Activated CD4-positive, alpha-beta T cell treated with anti-CD3 and anti-CD28 coated beads for 36 hours (primary cell): ENCODE results near the gene PFDN1. TPM values are rescaled to one million over a fixed set of nuclear protein-coding genes. Genes with fewer than 3 reads are reported as not detected.

Experiments used
- ATAC-seq: fragments of 200-7000 bp; cut with Tn5 transposase; one replicate; pipeline ENCODE4 v1.10.0; 2021; ENCODE audit warnings: mild to moderate bottlenecking, moderate library complexity
- CTCF ChIA-PET: fragments of 350-600 bp; sonication (Branson Sonifier 250); formaldehyde crosslinking; loops from one replicate; lab custom pipeline; 2021; ENCODE audit warnings: antibody characterized with exemption; lab: Charles Lee
- POLR2A ChIA-PET: fragments of 350-600 bp; sonication (Branson Sonifier 250); formaldehyde crosslinking; loops from one replicate; lab custom pipeline; 2021; ENCODE audit warnings: antibody characterized with exemption, inconsistent platforms; lab: Charles Lee
- DNase-seq: peaks from one replicate; pipeline ENCODE4 v3.0.0-alpha.2; 2020
- H3K27ac Mint-ChIP-seq: one replicate; pipeline ENCODE4 v1.8.0; 2021; ENCODE audit warnings: mixed read lengths
- H3K27me3 Mint-ChIP-seq: one replicate; pipeline ENCODE4 v1.8.0; 2021; ENCODE audit warnings: mixed read lengths
- H3K36me3 Mint-ChIP-seq: one replicate; pipeline ENCODE4 v1.8.0; 2021; ENCODE audit warnings: low read depth, mixed read lengths
- H3K4me1 Mint-ChIP-seq: one replicate; pipeline ENCODE4 v1.8.0; 2021; ENCODE audit warnings: mixed read lengths
- H3K4me3 Mint-ChIP-seq: one replicate; pipeline ENCODE4 v1.8.0; 2021; ENCODE audit warnings: mild to moderate bottlenecking, moderate library complexity, mixed read lengths
- H3K9me3 Mint-ChIP-seq: one replicate; pipeline ENCODE4 v1.8.0; 2021; ENCODE audit warnings: low read depth, mixed read lengths
- intact Hi-C, 2 experiments: fragments of 100-400 bp; cut with DNase I in 1 of 2; cut with micrococcal nuclease in 1 of 2; formaldehyde crosslinking; loops; one replicate each; pipeline versions ENCODE4 v1.14.2 to v1.15.1; 2022 to 2024; cut with DNase I, micrococcal nuclease
- total RNA-seq, 2 experiments: library from RNA; stranded (reverse); gene quantifications; one replicate each; pipeline ENCODE4 v1.2.3, GENCODE V29; 2021

Gene PFDN1
- total RNA-seq, 2 experiments from 2014 or later: 52.6 to 63.2 TPM

DNA sequence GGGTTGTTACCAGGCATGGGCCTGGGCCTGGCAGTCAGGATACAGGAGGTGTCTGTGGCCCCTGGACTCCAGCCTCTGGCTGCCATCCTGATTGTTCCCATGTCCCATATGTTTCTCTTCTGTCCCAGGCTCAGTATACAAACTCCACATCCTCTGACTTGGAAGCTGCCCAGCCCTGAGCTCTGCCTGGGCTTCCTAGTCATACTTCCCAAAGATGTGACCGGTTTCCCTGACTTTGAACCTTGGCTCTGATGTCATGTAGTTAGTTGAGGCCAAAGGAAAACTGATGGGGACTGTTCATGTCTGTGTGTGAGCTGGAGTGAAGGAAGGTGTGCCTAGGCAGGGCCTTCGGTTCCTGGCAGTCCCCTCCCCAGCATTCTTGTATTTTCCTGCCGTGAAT lies 77.5 kb downstream of the PFDN1 start:
- intact Hi-C loops: no loop called here
- H3K36me3 Mint-ChIP-seq: no peaks in the 10 kb centered on the region
- POLR2A ChIA-PET: no interaction called here
- no peak for DNase-seq
- H3K9me3 Mint-ChIP-seq: no peaks in the 10 kb centered on the region
- H3K4me3 Mint-ChIP-seq: no peak overlapping the region
- CTCF ChIA-PET: interaction anchor here (1.1 kb wide), 1 partner anchor 130 kb away, joined by 3 read pairs; no protein-coding TSS in a partner anchor
- no peak for ATAC-seq
- no peaks in the 10 kb centered on the region for H3K27me3 Mint-ChIP-seq
- peaks cover 20% of the 10 kb centered on the region for H3K4me1 Mint-ChIP-seq
- no peak overlapping the region for H3K27ac Mint-ChIP-seq

DNA sequence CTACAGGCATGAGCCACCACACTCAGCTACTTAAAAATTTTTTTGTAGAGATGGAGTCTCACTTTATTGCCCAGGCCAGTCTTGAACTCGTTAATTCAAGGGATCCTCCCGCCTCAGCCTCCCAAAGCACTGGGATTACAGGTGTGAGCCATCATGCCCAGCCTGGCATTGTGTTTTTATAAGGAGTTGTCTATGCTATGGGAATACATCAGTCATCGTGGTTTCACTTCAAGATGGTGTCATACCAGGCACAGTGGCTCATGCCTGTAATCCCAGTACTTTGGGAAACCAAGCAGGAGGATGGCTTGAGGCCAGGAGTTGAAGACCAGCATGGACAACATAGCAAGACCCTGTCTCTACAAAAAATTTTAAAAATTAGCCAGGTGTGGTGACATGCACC lies 78.2 kb downstream of the PFDN1 start:
- Mint-ChIP-seq H3K27ac (no peak overlapping the region), H3K27me3 (no peaks in the 10 kb centered on the region), H3K9me3 (no peaks in the 10 kb centered on the region), H3K36me3 (no peaks in the 10 kb centered on the region), H3K4me1 (peaks cover 28% of the 10 kb centered on the region), H3K4me3 (no peak overlapping the region)
- POLR2A ChIA-PET: no interaction called here
- intact Hi-C loops: no loop called here
- DNase-seq (no peak), ATAC-seq (no peak)
- CTCF ChIA-PET: interaction anchor here (1.1 to 1.4 kb wide), 4 partner anchors 17 to 459 kb away, joined by 3 to 5 read pairs (median 3); no protein-coding TSS in a partner anchor

DNA sequence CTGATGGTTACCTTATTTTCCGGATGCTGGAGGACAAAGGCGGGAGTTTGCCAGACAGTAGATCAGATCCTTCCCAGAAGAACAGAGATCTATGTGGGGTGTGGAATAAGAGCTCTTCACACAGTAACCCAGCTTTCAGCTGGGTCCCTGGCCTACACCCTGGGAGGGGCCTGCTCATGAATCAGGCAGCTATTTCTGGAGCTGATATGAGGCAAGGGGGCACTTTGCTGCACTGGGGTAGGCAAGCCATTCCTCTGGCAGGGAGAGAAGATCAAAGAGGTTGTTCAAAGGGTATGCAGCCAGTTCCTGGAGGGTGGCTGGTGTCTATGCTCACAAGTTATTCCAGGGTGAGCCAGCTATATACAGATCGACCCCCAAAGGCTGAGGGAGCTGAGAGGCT lies 79.3 kb downstream of the PFDN1 start:
- Mint-ChIP-seq H3K36me3 (no peaks in the 10 kb centered on the region), H3K27ac (no peak overlapping the region), H3K27me3 (no peaks in the 10 kb centered on the region), H3K4me1 (peaks cover 30% of the 10 kb centered on the region), H3K4me3 (no peak overlapping the region), H3K9me3 (no peaks in the 10 kb centered on the region)
- DNase-seq (no peak), ATAC-seq (no peak)
- intact Hi-C loops: no loop called here
- ChIA-PET CTCF (interaction anchor here (0.6 to 1.4 kb wide), 8 partner anchors 16 to 458 kb away, joined by 3 to 7 read pairs (median 4); no protein-coding TSS in a partner anchor), POLR2A (interaction anchor here (0.7 kb wide), 1 partner anchor 36 kb away, joined by 3 read pairs; no protein-coding TSS in a partner anchor)

DNA sequence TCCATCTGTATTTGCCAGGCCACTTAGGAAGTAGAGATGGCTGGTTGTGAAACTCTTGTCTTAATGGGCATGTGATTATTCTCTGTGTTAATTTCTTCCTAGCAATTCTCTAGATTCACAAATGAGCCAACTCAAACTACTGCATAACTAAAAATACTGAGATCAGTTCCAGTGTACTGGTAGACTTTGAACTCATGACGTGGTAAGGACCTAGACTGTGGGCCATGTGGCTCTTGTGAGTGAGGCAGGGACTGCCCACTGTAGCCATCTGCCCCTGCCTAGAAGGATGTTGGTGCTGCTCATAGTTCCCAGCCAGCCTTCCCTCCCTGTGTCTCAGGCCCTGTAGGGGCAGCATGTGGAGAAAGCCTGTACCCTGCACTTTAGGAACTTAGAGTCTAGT lies 80.5 kb downstream of the PFDN1 start:
- Mint-ChIP-seq H3K27ac (no peak overlapping the region), H3K9me3 (no peaks in the 10 kb centered on the region), H3K27me3 (no peaks in the 10 kb centered on the region), H3K4me1 (peaks cover 30% of the 10 kb centered on the region), H3K36me3 (no peaks in the 10 kb centered on the region), H3K4me3 (no peak overlapping the region)
- POLR2A ChIA-PET: no interaction called here
- intact Hi-C loops: no loop called here
- ATAC-seq (no peak), DNase-seq (no peak)
- CTCF ChIA-PET: interaction anchor here (0.7 to 1.2 kb wide), 4 partner anchors 18 to 265 kb away, joined by 3 read pairs; no protein-coding TSS in a partner anchor

DNA sequence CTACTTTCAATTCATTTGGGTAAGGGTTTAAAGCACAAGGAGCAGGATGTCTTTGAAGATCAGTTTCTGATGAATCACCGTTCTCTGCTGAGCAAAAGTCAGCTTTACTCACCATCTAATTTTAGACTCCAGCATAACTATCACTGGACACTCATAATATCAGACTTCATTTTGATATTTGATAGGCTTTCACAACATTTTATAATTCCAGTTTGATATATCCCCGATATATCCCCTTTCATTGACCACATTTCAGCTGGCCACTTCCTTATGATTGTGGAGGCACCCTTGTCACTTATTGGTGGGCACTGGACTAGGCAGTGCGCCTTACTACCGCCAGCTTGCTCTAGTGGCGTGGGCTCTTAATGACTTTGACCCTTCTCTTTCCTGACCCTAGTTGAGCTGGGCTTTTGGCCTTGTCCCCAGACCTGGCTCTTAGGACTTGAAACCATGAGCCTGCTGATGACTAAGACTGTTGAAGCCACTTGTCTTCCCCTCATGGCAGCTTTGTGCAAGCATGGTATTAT lies 81.1 kb downstream of the PFDN1 start:
- DNase-seq (no peak), ATAC-seq (peak; percentile 83)
- H3K36me3 Mint-ChIP-seq: no peaks in the 10 kb centered on the region
- H3K27ac Mint-ChIP-seq: no peak overlapping the region
- intact Hi-C loops: no loop called here
- H3K9me3 Mint-ChIP-seq: no peaks in the 10 kb centered on the region
- no peaks in the 10 kb centered on the region for H3K27me3 Mint-ChIP-seq
- no peak overlapping the region for H3K4me3 Mint-ChIP-seq
- ChIA-PET CTCF (interaction anchor here (0.6 to 1.4 kb wide), 9 partner anchors 19 to 423 kb away, joined by 3 to 5 read pairs (median 3); no protein-coding TSS in a partner anchor), POLR2A (no interaction called here)
- peaks cover 30% of the 10 kb centered on the region for H3K4me1 Mint-ChIP-seq

DNA sequence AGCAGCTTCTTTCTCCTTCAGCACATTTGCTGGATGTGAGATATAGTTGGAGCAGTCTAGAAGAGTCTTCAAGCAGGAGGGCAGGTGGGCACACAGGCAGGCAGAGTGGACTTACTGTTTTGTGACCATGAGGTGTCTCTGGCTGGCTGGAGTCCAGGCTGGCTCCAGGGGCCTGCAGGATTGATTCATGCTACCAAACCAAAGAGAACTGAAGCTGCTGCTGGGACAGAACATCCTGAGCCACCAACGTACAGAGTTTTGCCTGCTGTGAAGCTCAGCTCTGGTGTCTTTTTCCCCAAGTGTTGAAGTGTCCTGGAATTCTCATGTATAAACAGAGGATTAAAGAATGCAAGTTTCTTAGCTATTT lies 82.2 kb downstream of the PFDN1 start:
- DNase-seq (no peak), ATAC-seq (no peak)
- Mint-ChIP-seq H3K9me3 (no peaks in the 10 kb centered on the region), H3K36me3 (no peaks in the 10 kb centered on the region), H3K4me1 (peaks cover 30% of the 10 kb centered on the region), H3K27ac (peak overlapping the region; percentile 14), H3K27me3 (no peaks in the 10 kb centered on the region), H3K4me3 (no peak overlapping the region)
- intact Hi-C loops: no loop called here
- CTCF ChIA-PET: interaction anchor here (0.6 to 1.4 kb wide), 6 partner anchors 14 to 186 kb away, joined by 3 to 9 read pairs (median 4); partner anchors contain the start of gene HBEGF
- POLR2A ChIA-PET: no interaction called here

DNA sequence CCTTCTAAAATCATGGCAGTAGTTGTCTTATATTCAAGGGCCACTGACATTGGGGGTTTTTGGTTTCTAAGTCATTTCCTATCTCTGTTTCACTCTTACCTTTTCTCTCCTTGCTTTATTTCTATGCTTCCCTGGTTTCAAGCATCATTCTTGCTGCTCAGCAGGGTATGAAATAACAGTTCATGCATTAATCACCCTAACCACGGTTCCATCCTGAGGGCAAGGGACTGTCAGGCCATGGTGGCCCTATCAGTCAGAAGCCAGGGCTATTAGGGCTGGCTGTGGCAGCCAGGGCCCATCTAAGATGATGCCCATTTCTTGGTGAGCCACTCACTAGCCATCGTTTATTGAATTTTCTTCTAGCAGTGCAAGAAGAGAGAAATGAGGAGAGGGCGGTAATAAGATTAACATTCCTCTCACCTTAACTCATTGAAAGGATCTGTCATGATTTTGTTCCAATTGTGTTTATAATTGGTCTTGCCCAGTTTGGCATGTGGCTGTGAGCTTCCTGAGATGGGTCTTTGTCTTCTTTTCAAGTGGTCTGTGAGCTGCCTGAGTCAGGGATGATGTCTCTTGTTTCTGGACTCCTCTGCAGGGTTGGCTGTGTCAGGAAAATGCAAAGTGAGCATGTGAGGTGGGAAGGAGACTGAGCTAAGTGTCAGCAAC lies 82.7 kb downstream of the PFDN1 start:
- Mint-ChIP-seq H3K36me3 (no peaks in the 10 kb centered on the region), H3K9me3 (no peaks in the 10 kb centered on the region), H3K27me3 (no peaks in the 10 kb centered on the region), H3K4me3 (no peak overlapping the region), H3K4me1 (peaks cover 30% of the 10 kb centered on the region), H3K27ac (peak overlapping the region; percentile 14)
- CTCF ChIA-PET: interaction anchor here (0.6 to 1.1 kb wide), 6 partner anchors 13 to 502 kb away, joined by 3 to 9 read pairs (median 3); partner anchors contain the start of gene HBEGF
- intact Hi-C loops: no loop called here
- POLR2A ChIA-PET: interaction anchor here (0.6 kb wide), 1 partner anchor 466 kb away, joined by 5 read pairs; no protein-coding TSS in a partner anchor
- ATAC-seq (peak; percentile 64), DNase-seq (peak; percentile 33)

DNA sequence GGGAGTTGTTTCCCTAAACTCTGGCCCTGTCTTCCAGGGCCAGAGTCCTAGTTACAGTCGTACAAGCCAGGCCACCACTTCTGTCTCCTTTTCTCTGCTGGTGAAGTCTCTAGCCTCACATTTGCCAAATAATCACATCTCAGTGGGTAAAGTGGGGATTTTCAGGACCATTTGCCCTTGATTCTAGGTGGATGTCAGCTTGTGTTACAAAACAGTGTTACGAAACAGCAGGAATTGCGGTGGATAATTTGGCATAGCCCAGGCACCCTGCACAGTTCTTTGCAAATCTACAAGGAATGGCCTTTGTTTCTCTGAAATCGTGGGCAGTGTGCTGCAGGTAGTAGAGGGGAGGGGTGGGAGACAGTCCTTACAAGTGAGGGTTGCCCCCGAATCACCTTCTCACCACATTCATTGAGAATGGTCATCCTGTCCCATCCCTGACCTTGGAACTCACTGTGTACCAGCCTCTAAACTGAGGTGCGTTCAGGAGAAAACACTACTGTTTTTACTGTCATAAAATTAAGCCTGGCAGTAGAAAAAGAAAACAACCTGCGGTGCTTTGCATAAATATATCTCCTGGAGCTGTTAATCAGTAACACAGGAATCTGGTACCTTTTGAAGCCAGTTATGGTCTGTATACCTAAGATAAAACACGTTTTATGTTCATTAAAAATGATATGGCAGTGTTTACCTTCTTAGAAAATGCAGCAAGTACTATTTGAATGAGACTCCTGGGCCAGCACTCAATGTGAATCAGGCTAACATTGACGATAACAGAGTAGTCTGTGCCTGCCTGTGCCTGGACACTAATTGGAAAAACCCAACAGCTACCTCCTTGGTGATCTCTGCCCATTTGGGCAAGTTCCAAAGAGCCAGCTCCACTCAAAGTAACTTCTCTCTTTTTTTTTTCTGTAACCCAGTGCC lies 83.6 kb downstream of the PFDN1 start:
- intact Hi-C loops: no loop called here
- POLR2A ChIA-PET: interaction anchor here (0.6 kb wide), 1 partner anchor 465 kb away, joined by 5 read pairs; no protein-coding TSS in a partner anchor
- CTCF ChIA-PET: interaction anchor here (0.7 kb wide), 1 partner anchor 311 kb away, joined by 3 read pairs; no protein-coding TSS in a partner anchor
- DNase-seq (no peak), ATAC-seq (no peak)
- Mint-ChIP-seq H3K4me3 (no peak overlapping the region), H3K9me3 (no peaks in the 10 kb centered on the region), H3K27me3 (no peaks in the 10 kb centered on the region), H3K36me3 (no peaks in the 10 kb centered on the region), H3K27ac (no peak overlapping the region), H3K4me1 (peaks cover 30% of the 10 kb centered on the region)

DNA sequence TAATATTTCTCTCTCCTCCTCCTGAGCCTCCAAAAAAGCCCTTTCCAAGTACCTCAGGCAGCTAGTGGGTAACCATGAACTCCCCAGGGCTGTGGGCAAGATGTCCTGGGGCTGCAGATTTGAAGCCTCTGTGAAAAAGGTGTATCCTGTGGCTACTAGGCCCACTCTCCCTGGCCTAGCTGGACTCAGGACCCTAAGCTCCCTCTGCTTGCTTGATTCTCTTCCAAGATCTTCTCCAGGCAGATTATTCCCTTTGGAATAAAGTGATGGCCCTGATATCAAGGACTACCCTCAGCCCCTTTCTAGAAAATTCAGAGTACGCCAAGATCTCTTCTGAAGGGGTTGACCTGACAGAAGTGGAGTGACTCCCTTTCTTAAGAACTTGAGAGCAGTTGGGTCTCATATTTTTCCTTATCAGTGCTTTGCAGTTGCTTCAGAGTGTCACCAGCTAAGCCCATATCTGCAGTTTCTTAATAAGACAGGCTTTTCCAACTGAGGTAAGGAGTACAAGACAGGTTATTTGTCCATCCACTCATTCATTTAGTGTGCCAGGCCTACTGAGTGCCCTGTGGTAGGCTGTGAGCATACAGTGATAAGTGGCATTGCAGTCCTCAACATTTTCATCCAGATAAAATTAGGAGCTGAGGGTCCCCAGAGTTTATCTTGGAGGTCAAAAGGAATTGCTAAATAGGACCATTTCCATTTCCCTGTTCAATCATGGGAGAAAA lies 85.4 kb downstream of the PFDN1 start:
- Mint-ChIP-seq H3K36me3 (no peaks in the 10 kb centered on the region), H3K4me3 (no peak overlapping the region), H3K27ac (no peak overlapping the region), H3K9me3 (no peaks in the 10 kb centered on the region), H3K4me1 (peaks cover 29% of the 10 kb centered on the region), H3K27me3 (no peaks in the 10 kb centered on the region)
- intact Hi-C loops: no loop called here
- ChIA-PET CTCF (interaction anchor here (0.5 to 2.5 kb wide), 4 partner anchors 17 to 391 kb away, joined by 3 to 9 read pairs (median 4); no protein-coding TSS in a partner anchor), POLR2A (no interaction called here)
- no peak for ATAC-seq
- no peak for DNase-seq

DNA sequence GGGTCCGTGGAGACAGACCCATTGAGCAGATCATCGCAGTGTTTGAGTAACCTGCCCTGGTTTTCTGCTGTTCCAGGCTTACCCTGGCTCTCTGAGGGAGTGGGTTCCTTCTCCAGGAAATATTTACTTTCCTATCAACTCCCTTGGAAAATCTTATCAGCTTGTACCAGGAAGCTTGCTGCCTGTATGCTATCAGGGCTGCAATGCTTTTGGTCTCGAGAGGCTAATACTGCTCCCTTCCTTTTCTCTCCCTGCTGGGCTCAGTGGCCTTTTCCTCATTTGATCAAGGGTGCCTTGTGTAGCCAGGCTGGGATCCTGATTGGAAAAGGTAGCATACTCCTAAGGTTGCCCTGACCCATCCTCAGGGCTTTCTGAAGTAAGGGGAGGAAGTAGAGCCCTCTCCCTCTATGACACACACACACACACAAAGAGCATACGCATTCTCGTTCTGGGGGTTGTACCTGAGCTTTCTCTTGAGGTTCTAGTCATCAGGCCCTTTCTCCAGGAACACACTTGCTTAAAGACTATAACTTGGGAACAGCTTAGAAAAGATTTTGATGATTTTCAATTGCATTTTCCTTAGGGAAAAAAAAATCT lies 86.3 kb downstream of the PFDN1 start:
- DNase-seq (no peak), ATAC-seq (no peak)
- H3K27ac Mint-ChIP-seq: no peak overlapping the region
- H3K4me1 Mint-ChIP-seq: peaks cover 20% of the 10 kb centered on the region
- no peaks in the 10 kb centered on the region for H3K27me3 Mint-ChIP-seq
- CTCF ChIA-PET: interaction anchor here (0.7 to 2.5 kb wide), 6 partner anchors 16 to 392 kb away, joined by 3 to 9 read pairs (median 3); no protein-coding TSS in a partner anchor
- no peaks in the 10 kb centered on the region for H3K9me3 Mint-ChIP-seq
- POLR2A ChIA-PET: no interaction called here
- H3K36me3 Mint-ChIP-seq: no peaks in the 10 kb centered on the region
- intact Hi-C loops: no loop called here
- H3K4me3 Mint-ChIP-seq: no peak overlapping the region
